Large intestine (tissue), 3 donors: ENCODE results near the gene ATP1B2. TPM values are rescaled to one million over a fixed set of nuclear protein-coding genes. Genes with fewer than 3 reads are reported as not detected.

ENCODE experiments used
- DNase-seq, 2 donors: peaks; one replicate each; pipeline versions ENCODE4 v3.0.0 to v3.0.0-alpha.2; 2013
- H3K27ac ChIP-seq: one replicate; pipeline ENCODE4 v1.5.1; 2013; ENCODE audit warnings: low read length
- H3K27me3 ChIP-seq: 2 replicates; pipeline ENCODE4 v1.6.1; 2013; ENCODE audit warnings: low read length; ENCODE audit not compliant: control insufficient read depth, insufficient read depth
- H3K36me3 ChIP-seq: 2 replicates; pipeline ENCODE4 v1.6.1; 2013; ENCODE audit warnings: low read length; ENCODE audit not compliant: control insufficient read depth, insufficient read depth
- H3K4me1 ChIP-seq: one replicate; pipeline ENCODE4 v1.6.1; 2013; ENCODE audit warnings: low read length; ENCODE audit not compliant: control insufficient read depth, insufficient read depth
- H3K4me3 ChIP-seq: one replicate; pipeline ENCODE4 v1.5.1; 2013; ENCODE audit warnings: low read length
- H3K9me3 ChIP-seq: one replicate; pipeline ENCODE4 v1.6.1; 2013; ENCODE audit warnings: mild to moderate bottlenecking, low read depth, low read length, moderate library complexity; ENCODE audit not compliant: control insufficient read depth
- WGBS: methylation state at CpG from one replicate; pipeline ENCODE4 v1.1.5; 2013; ENCODE audit warnings: low lambda C conversion rate; ENCODE audit not compliant: insufficient coverage; 5-methylcytosine and 5-hydroxymethylcytosine counted together
- polyA plus RNA-seq: library from polyadenylated mRNA; unstranded; fragments of 120-200 nt; gene quantifications from one replicate; pipeline ENCODE4 v1.2.1, GENCODE V29; 2013

Gene ATP1B2
- polyA plus RNA-seq, 1 donor = 4.8 TPM

DNA sequence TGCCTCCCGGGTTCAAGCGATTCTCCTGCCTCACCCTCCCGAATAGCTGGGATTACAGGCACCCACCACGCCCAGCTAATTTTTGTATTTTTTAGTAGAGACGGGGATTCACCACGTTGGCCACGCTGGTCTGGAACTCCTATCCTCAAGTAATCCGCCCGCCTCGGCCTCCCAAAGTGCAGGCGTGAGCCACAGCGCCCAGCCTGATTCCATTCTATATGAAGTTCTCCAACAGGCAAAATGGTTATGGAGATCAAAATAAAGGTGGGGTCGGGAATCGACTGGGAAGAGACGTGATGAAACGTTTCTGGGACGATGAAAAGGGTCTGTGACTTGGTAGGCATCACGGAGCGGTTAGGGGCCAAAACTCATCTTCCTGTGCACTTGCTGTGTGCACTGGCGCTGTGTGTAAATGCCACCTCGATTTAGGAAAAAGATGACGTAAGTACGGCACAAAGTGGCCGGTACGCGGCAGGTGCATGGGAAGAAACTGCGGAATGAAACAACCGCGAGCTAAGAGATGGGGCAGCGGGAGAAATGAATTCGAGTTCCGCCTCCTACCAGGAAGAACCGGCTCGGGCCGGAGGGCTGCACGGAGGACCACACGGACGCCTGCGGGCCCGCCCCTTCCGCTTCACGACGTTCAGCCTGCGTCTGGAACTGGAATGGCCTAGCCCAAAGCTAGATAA, 35.0 kb downstream of the ATP1B2 start:
- Histone ChIP-seq H3K4me3 (peak overlapping the region; percentile 82), H3K27me3 (no peaks in the 10 kb centered on the region), H3K4me1 (peaks cover 15% of the 10 kb centered on the region), H3K27ac (peak overlapping the region; percentile 92), H3K36me3 (peaks cover 3% of the 10 kb centered on the region), H3K9me3 (no peaks in the 10 kb centered on the region)
- no CpG with 5 or more reads among the region's 44 CpGs for WGBS
- DNase-seq = peak; percentile 93 to 98

DNA sequence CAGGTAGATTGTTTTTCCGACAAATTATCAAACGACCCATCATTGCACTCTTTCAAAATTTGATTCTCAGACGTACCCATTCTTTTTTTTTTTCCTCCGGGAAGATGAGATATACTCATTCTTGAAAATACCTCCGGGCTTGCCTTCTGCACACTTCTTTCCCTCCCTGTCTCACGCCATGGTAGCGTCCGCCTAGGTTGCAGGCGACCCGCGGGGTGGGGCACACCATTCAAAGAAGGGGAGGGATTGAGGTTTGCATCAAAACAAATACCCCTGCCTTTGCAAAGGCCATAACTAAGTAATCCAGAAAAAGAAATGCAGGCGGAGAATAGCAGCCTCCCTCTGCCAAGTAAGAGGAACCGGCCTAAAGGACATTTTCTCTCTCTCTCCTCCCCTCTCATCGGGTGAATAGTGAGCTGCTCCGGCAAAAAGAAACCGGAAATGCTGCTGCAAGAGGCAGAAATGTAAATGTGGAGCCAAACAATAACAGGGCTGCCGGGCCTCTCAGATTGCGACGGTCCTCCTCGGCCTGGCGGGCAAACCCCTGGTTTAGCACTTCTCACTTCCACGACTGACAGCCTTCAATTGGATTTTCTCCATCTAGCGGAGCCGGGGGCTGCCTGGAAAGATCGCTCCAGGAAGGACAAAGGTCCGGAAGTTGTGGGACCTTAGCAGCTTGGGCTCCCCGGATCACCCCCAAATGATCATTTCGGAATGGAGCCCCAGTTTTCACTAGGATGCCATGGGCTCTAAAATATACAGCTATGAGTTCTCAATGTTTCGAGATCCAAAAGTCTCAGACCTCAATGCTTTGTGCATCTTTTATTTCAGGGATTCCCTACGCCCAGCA, 35.7 kb downstream of the ATP1B2 start:
- WGBS = 0% methylated on average over 2 of the region's 30 CpGs
- Histone ChIP-seq H3K4me1 (peaks cover 15% of the 10 kb centered on the region), H3K36me3 (peaks cover 3% of the 10 kb centered on the region)

DNA sequence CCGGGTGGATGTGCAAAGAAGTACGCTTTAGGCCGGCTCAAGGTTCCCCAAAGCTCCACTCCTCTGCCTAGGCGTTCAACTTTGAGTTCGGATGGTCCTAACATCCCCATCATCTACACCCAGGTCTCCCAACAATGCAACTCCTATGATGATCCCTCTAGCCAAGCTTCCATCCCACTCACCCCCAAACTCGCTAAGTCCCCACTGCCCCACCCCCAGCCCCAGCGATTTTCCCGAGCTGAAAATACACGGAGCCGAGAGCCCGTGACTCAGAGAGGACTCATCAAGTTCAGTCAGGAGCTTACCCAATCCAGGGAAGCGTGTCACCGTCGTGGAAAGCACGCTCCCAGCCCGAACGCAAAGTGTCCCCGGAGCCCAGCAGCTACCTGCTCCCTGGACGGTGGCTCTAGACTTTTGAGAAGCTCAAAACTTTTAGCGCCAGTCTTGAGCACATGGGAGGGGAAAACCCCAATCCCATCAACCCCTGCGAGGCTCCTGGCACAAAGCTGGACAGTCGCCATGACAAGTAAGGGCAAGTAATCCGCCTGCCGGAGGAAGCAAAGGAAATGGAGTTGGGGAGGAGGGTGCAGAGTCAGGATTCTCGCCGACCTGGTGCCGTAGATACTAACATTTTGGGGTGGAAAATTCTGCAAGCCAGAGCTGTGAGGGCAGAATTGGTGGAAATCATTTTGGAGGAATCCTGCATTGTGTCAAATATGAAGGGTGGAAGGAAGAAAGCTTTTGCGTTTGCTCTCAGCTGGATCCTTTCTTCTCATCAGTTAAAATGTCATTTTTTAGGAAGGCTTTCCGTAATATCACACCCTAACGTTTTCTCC, 36.6 kb downstream of the ATP1B2 start, which contains the start of gene TP53:
TP53 (minus strand) TSS at position 419 of the 836 bp plus-strand sequence. CDS start 10,896 bp downstream, outside the sequence.
- H3K4me3 ChIP-seq = peak within 1 kb of the TSS; percentile 82
- no peaks in the 10 kb centered on the region for H3K27me3 ChIP-seq
- no peaks in the 10 kb centered on the region for H3K9me3 ChIP-seq
- H3K27ac ChIP-seq = peak within 1 kb of the TSS; percentile 92
- peaks cover 15% of the 10 kb centered on the region for H3K4me1 ChIP-seq
- peaks cover 3% of the 10 kb centered on the region for H3K36me3 ChIP-seq
- DNase-seq = peak; percentile 88 to 93
- 0% methylated on average over 2 of the region's 30 CpGs for WGBS

More for the DNA sequence above, 35.7 kb downstream of the ATP1B2 start:
- H3K27ac ChIP-seq = peak overlapping the region; percentile 92
- DNase-seq = peak; percentile 74 to 96
- H3K4me3 ChIP-seq = peak overlapping the region; percentile 82
- no peaks in the 10 kb centered on the region for H3K27me3 ChIP-seq
- no peaks in the 10 kb centered on the region for H3K9me3 ChIP-seq

DNA sequence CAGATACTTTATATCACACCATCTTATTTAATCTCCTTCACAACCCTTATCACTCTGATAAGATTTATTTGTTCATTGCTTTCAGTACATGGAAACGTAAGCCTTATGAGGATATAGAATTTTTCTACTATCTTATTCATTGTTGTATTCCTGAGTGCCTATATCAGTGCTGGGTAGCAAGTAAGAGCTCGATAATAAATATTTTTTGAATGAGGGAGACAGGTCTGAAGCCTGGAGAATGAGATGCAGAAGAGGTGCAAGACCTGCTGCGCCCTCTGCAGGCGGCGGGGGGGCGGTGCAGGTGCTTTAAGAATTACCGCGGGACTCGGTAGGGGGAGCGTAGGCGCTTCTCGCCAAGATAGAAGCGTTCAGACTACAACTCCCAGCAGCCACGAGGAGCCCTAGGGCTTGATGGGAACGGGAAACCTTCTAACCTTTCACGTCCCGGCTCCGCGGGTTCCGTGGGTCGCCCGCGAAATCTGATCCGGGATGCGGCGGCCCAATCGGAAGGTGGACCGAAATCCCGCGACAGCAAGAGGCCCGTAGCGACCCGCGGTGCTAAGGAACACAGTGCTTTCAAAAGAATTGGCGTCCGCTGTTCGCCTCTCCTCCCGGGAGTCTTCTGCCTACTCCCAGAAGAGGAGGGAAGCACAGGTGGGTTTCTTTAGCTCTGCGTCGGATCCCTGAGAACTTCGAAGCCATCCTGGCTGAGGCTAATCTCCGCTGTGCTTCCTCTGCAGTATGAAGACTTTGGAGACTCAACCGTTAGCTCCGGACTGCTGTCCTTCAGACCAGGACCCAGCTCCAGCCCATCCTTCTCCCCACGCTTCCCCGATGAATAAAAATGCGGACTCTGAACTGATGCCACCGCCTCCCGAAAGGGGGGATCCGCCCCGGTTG, 37.4 kb downstream of the ATP1B2 start, which contains the start of gene WRAP53:
WRAP53 (plus strand) TSS at position 570 of the 900 bp plus-strand sequence; CDS start at position 742, 172 bp downstream.
- Histone ChIP-seq H3K27ac (peak within 1 kb of the TSS; percentile 92), H3K36me3 (peaks cover 5% of the 10 kb centered on the region), H3K4me1 (peaks cover 15% of the 10 kb centered on the region), H3K4me3 (peak within 1 kb of the TSS; percentile 82), H3K9me3 (no peaks in the 10 kb centered on the region), H3K27me3 (no peaks in the 10 kb centered on the region)
- DNase-seq = peak; percentile 97 to 98
- WGBS = 0% methylated on average over 1 of the region's 51 CpGs

DNA sequence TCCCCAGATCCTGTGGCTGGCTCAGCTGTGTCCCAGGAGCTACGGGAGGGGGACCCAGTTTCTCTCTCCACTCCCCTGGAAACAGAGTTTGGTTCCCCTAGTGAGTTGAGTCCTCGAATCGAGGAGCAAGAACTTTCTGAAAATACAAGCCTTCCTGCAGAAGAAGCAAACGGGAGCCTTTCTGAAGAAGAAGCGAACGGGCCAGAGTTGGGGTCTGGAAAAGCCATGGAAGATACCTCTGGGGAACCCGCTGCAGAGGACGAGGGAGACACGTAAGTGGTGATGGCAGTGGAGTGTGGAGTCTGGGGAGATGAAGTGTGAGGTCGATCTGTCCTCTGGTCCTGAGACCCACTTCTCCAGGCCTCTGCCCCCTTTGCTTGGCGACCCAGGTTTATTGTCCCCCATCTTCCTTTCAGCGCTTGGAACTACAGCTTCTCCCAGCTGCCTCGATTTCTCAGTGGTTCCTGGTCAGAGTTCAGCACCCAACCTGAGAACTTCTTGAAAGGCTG, 38.1 kb downstream of the ATP1B2 start:
- Histone ChIP-seq H3K36me3 (peaks cover 3% of the 10 kb centered on the region), H3K27me3 (no peaks in the 10 kb centered on the region), H3K9me3 (no peaks in the 10 kb centered on the region), H3K4me1 (peaks cover 15% of the 10 kb centered on the region), H3K4me3 (peak overlapping the region; percentile 68), H3K27ac (peak overlapping the region; percentile 2)
- WGBS = no CpG with 5 or more reads among the region's 13 CpGs
- DNase-seq = no peak

DNA sequence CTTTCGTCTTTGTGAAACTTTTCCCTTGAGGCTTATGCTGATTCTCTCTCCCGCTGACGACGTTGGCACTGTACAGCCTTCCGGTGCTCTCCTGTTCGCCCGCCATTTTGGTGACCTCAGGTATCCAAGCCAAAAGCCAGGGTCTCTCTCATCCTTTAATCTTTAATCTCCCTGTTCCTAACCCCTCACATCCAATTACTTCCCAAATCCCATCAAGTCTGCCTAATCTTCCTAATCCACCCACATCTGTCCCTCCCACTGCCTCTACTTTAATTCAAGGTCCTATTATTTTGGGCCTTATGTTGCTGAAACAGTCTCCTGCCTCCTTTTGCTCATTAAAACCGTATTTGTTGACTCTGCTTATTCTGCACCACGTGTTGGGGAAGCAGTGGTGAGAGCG, 44.9 kb downstream of the ATP1B2 start:
- 94% methylated on average over 3 of the region's 10 CpGs for WGBS
- Histone ChIP-seq H3K9me3 (no peaks in the 10 kb centered on the region), H3K4me1 (no peaks in the 10 kb centered on the region), H3K27me3 (no peaks in the 10 kb centered on the region), H3K4me3 (no peak overlapping the region), H3K27ac (no peak overlapping the region), H3K36me3 (peaks cover 4% of the 10 kb centered on the region)
- DNase-seq = no peak

DNA sequence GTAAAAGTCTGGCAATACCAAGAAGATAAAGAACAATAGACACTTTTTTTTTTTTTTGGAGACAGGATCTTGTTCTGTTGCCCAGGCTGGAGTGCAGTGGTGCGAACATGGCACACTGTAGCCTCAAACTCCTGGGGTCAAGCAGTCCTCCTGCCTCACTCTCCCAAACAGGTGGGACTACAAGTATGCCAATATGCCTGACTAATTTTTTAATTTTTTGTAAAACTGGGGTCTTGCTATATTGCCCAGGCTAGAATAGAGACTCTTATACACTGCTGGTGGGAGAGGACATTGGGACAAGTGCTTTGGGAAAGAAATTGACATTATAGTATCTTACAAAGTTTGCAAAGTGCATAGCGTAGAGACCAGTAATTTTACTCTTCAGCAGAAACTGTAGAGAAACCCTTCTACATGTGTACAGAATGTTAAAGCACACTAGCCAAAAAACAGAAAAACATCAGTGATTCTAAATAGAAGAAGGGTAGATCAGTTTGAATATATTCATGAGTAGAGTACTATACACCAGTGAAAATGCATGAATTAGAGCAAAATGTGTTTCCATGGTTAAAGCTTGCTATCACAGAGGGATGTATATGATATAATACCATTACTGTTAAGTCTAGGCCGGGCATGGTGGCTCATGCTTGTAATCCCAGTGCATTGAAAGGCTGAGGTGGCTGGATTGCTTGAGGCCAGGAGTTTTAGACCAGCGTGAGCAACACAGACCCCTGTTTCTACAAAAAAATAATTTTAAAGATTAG, 47.3 kb downstream of the ATP1B2 start:
- Histone ChIP-seq H3K9me3 (no peaks in the 10 kb centered on the region), H3K27ac (no peak overlapping the region), H3K4me1 (no peaks in the 10 kb centered on the region), H3K36me3 (peaks cover 17% of the 10 kb centered on the region), H3K27me3 (peaks cover under 1% of the 10 kb centered on the region), H3K4me3 (no peak overlapping the region)
- DNase-seq = no peak
- WGBS = no CpG with 5 or more reads among the region's 4 CpGs

DNA sequence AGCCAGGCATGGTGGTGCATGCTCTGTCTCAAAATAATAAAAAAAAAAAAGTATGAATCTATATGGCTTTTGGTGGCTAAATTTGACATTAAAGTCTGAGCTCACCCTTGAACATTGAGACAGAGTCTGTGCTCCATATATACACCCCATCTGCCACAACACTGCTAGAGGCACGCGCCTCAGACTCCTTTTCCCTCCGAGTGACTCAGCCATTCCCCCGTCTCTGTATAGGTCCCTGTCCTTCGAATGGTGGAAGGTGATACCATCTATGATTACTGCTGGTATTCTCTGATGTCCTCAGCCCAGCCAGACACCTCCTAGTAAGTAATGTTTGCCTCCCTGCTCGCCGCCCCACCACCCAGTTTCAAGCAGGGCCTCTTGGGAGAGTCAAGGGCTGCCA, 49.8 kb downstream of the ATP1B2 start:
- no peak for DNase-seq
- Histone ChIP-seq H3K4me3 (no peak overlapping the region), H3K27ac (no peak overlapping the region), H3K9me3 (no peaks in the 10 kb centered on the region), H3K4me1 (peaks cover 11% of the 10 kb centered on the region), H3K36me3 (peaks cover 18% of the 10 kb centered on the region), H3K27me3 (peaks cover 23% of the 10 kb centered on the region)
- 92% methylated on average over 2 of the region's 7 CpGs for WGBS

DNA sequence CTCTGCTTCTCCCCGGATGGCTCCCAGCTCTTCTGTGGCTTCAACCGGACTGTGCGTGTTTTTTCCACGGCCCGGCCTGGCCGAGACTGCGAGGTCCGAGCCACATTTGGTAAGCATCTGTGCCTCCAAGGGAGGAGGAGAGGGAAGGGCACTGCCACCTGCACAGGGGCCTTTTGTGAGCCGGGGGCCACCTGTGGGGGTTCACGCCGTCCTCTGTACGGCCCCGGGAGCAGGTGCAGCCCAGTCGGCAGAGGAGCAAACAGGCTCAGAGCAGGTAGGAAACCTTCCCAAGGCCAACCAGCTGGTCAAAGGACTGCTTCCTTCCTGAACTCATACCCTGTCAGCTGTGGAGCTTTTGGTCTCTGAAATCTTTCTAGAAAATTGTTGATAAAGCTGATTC, 51.0 kb downstream of the ATP1B2 start:
- H3K36me3 ChIP-seq = peaks cover 18% of the 10 kb centered on the region
- H3K4me3 ChIP-seq = no peak overlapping the region
- no peak overlapping the region for H3K27ac ChIP-seq
- peaks cover 11% of the 10 kb centered on the region for H3K4me1 ChIP-seq
- no peak for DNase-seq
- no peaks in the 10 kb centered on the region for H3K9me3 ChIP-seq
- no CpG with 5 or more reads among the region's 14 CpGs for WGBS
- peaks cover 34% of the 10 kb centered on the region for H3K27me3 ChIP-seq
